ENCODE measurements around the gene DOK7.
"Not testable (repeated sequence)": the region's sequence is repeated elsewhere in the genome, so short reads cannot be mapped to it uniquely, and the experiment has no call there.

DNA sequence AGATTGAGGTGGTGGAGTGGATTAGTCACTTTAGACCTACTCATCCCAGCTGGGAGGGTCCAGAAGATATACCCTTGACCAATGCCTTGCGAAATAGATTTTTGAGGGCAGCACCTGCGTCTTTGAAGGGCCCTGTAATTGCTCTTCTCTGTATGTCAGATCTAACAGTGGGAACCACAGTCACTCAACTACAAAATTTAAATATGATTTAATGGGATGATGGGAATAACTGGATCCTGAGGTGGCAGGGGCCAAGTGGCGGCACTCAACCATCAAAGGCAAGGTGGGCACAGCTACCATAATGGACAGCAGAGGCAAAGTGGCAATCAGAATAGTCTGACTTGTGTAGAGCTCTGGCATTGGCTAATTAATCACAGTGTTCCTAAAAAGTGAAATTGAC, 7.5 kb upstream of the DOK7 start:
- TF ChIP-seq, protein P1, sequence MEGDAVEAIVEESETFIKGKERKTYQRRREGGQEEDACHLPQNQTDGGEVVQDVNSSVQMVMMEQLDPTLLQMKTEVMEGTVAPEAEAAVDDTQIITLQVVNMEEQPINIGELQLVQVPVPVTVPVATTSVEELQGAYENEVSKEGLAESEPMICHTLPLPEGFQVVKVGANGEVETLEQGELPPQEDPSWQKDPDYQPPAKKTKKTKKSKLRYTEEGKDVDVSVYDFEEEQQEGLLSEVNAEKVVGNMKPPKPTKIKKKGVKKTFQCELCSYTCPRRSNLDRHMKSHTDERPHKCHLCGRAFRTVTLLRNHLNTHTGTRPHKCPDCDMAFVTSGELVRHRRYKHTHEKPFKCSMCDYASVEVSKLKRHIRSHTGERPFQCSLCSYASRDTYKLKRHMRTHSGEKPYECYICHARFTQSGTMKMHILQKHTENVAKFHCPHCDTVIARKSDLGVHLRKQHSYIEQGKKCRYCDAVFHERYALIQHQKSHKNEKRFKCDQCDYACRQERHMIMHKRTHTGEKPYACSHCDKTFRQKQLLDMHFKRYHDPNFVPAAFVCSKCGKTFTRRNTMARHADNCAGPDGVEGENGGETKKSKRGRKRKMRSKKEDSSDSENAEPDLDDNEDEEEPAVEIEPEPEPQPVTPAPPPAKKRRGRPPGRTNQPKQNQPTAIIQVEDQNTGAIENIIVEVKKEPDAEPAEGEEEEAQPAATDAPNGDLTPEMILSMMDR (IDR thresholded peaks at IDR 0.05): not testable (repeated sequence)
- not testable (repeated sequence) for TF ChIP-seq POLR2A (IDR thresholded peaks at IDR 0.05)
